DMS153 treated with DMSO at 0.1 percent for 48 hours (cell line): ENCODE data around the gene NDUFA13.
A peak's percentile ranks its signal among the peaks of the same experiment; 100 is the strongest.

Experiments used
- DNase-seq: peaks from one replicate; lab custom pipeline; 2025; ENCODE audit not compliant: unreplicated experiment; lab: John Stamatoyannopoulos, UW

Gene NDUFA13

GRCh38 chr19:19488875-19489690, 26.9 kb upstream of the NDUFA13 start:
- DNase-seq: peak; percentile 87

- no peak for DNase-seq
Measured at GRCh38 chr19:19489804-19490204, 26.2 kb upstream of the NDUFA13 start.

- peak; percentile 57 for DNase-seq
Measured at GRCh38 chr19:19490214-19490968, 25.6 kb upstream of the NDUFA13 start.

- no peak for DNase-seq
Measured at GRCh38 chr19:19491321-19492025, 24.6 kb upstream of the NDUFA13 start.

GRCh38 chr19:19492026-19492610, 23.9 kb upstream of the NDUFA13 start:
- no peak for DNase-seq

GRCh38 chr19:19493841-19494546, 22.0 kb upstream of the NDUFA13 start:
- no peak for DNase-seq

- DNase-seq: no peak
Measured at GRCh38 chr19:19495614-19496603, 20.1 kb upstream of the NDUFA13 start.

- no peak for DNase-seq
Measured at GRCh38 chr19:19498255-19498991, 17.6 kb upstream of the NDUFA13 start.

GRCh38 chr19:19499272-19499995, 16.6 kb upstream of the NDUFA13 start:
- no peak for DNase-seq

- no peak for DNase-seq
Measured at GRCh38 chr19:19500975-19501644, 14.9 kb upstream of the NDUFA13 start.

GRCh38 chr19:19501798-19502197, 14.2 kb upstream of the NDUFA13 start:
- no peak for DNase-seq

GRCh38 chr19:19502281-19502680, 13.7 kb upstream of the NDUFA13 start:
- no peak for DNase-seq

- DNase-seq: no peak
Measured at GRCh38 chr19:19502808-19503602, 13.0 kb upstream of the NDUFA13 start.

GRCh38 chr19:19504754-19505668, 11.0 kb upstream of the NDUFA13 start:
- no peak for DNase-seq

GRCh38 chr19:19505669-19506326, 10.2 kb upstream of the NDUFA13 start:
- DNase-seq: no peak
